Measurements from ENCODE around the gene ADSS1.
"Not testable (repeated sequence)": the region's sequence is repeated elsewhere in the genome, so short reads cannot be mapped to it uniquely, and the experiment has no call there.

Gene ADSS1

DNA sequence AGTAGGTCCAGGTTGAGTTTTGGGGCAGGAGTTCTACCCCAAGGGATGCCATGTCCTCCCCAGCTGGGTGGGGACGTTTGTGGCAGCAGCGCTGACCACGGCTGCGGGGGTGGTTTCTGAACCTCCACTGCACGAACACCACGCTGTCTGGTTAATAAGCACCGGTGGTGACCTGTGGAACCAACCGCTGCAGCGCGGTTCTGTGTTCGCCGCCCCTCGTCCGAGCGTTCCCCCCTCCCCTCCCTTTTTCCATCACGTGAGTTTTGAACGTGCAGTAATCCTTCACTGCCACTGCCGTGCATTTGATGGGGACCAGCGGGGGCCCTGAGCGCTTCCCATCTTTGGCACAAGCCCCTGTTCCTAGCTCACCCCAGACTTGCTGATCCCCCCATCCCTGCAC lies 6.4 kb upstream of the ADSS1 start:
- DNase-seq, result no peak

DNA sequence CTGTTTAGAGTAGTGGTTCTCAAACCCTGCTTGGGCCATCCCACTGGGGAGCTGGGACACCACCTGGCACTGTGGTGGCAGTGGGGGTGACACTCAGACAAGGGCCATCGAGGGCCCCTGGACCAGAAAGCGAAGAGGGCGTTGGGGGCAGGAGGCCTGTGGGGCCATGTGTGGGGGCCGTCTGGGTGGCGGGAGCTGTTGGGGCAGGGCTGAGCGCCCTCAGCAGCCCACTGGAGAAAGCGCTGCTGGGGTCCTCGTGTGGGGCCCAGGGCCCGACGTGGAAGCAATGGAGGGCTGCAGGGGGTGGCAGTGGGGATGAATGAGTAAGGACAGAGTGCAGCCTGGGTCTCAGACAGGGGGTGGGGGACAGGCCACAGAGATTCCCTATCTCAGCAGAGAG lies 5.9 kb upstream of the ADSS1 start:
- DNase-seq, result no peak

DNA sequence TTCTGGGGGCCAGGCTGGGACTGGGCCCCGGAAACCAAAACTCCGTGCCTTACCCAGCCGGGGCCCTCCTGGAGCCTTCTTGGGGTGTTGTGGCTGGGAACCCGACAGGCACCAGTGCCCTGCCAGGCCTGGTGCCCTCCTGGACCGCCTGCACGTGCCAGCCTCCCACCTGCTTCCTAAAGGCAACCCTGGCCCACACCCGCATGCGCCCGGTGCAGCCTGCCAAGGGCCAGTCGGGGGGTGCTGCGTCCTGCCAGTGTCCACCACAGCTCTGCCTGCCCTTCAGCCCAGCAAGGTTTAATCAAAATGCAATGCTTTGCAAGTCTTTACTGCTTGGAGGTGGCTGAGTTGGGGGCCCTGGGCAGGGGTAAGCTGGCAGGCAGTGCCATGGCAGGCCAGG lies 5.2 kb upstream of the ADSS1 start:
- DNase-seq, result no peak

DNA sequence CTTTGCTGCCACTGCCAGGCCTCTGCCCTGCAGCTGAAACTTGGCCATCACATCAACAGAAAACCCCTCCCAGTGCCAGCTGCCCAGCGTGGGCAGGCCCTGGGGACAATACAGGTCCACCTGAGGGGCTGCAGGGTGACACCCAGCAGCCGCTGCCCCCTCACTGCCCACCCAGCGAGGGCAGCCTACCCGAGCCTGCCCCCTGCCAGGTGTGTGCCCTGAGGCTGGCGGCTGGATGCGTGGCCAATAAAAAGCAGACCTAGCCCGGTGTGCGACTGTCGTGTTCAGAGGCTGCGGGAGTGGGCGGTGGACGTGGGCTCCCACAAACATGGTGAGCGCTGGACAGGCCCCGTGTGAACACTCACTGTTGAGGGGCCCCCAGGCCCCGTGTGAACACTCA lies 4.7 kb upstream of the ADSS1 start:
- DNase-seq, result no peak

DNA sequence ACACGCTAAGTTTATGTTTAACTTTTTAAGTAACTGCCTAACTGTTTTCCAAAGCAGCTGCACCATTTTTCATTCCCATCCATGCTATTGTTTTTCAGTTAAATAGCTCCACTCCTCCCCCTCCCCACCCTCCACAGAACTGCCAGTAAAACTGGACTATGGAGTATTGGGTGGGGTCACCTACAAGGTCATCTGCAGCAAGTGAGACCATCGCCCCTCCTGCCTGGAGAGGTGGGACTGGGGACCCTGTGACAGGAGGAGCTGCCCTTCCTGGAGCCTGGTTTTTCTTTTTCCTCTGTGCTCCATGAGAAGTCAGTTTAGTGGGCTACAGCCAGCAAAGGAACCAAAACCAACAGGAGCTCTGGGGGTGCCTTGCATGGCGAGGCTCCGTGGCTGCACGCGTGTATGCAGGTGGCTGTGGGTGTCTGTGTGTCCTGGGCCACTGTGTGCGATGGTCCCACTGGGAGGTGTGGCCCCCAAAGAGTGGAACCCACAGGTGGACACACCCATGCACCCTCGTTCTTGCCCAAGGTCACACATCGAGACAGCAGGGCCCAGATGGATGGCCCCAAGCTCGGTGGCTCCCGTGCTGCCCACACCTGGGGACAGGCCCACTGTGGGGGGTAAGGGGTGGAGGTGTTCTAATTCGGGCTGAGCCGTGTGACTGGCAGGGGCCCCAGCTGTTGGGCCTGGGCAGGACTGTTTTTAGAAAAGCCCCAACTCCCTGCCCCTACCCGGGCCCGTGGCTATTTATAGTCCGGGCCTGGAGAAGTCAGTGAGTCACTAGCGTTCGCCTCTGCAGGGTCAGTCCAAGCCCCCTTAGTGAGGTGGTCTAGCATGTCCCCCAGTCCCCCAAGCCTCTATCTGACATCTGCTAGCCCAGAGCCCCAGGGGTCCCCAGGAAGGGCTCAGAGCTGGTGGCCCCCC lies 2.3 kb upstream of the ADSS1 start:
- DNase-seq, result no peak

DNA sequence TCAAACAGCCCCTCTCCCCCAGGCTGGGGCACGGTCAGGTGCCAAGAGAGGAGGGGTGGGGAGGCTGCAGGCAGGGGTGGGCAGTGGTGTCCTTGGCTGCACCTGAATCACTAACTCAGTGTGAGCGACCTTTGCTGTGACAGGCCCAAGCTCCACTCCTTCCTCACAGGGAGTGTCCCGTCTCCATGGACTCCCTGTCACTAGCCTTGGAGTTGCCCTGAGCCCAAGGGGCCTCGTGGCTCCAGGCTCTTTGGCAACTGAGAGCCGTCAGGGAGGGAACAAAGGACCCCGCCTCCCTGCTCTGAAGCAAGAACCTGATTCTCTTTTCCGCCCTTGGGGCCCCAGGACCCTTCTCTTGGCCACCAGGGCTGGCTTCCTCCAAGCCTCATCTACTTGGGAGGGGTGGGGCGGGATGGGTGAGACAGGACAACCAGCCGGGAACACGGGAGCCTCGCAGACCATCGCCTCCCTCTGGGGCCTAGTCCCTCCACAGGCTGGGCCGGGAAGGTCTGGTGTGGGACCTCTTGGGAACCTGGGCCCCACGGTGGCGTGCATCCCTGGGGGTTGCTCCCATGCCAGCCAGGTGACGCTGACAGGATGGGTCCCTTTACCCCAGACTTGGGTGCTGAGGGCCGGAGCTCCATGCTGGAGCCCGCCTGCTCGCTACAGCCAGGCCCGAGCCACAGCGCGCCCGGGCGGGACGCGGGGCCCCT lies 935 bp upstream of the ADSS1 start:
- DNase-seq, result no peak

DNA sequence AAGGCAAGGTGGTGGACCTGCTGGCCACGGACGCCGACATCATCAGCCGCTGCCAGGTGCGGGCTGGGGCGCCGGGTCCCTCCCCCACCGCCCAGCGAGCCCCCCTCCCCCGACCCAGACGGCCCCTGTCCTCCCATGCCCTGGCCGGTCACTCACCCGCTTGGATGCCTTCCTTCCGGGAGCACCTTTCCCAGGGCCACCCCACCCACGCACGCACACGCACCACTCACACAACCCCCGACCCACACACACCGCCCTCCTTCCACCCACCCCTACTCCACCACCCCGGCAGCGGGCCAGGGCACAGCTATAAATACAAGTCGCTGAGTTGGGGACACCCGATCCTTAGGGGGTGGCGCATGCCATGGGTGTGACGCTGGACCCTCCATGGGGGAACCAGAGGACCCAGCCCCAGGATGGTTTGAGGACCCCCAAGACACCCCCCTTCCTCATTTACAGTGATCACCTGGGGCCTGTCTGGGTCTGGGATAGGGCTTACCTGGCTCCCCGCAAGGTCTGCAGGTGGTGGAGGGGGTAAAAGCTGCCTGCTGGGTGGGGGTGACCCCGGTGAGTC lies 465 bp downstream of the ADSS1 start:
- DNase-seq, result peak; percentile 20

DNA sequence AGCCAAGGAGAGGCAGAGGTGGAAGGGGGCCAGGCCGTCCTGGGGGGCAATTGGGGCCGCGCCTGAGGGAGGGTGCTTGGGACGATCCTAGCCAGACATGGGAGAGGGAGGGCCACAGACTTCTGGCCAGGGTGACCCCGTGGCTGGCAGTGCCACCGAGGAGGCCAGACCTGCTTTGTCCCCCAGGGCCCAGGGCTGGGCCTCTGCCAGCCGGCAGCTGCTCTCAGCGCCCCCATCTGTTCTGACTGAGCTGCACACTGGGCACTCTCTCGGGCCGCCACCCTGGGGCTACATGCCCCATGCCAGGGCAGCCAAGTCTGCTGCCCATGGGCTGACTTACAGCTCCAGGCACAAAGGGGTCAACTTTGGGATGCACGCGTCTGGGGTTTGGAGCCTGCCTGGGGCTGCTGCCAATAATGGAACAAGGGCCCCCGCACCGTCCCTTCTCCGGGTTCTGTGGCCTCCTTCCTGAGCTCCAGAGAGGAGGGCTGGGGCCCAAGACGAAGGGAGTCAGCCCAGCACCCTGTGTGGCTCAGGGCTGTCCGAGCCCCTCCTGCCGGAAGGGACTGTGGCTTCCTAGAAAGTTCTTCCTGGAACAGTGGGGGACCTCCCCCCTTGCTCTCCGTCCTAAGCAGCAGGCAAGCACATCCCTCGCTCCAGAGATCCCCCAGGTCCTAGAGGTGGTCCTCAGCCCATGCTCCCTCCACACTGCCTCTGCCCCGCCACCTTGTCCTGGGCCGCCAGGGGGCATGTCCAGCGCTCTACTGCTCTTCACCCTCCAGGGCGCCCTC lies 1.1 kb downstream of the ADSS1 start:
- DNase-seq, result no peak

DNA sequence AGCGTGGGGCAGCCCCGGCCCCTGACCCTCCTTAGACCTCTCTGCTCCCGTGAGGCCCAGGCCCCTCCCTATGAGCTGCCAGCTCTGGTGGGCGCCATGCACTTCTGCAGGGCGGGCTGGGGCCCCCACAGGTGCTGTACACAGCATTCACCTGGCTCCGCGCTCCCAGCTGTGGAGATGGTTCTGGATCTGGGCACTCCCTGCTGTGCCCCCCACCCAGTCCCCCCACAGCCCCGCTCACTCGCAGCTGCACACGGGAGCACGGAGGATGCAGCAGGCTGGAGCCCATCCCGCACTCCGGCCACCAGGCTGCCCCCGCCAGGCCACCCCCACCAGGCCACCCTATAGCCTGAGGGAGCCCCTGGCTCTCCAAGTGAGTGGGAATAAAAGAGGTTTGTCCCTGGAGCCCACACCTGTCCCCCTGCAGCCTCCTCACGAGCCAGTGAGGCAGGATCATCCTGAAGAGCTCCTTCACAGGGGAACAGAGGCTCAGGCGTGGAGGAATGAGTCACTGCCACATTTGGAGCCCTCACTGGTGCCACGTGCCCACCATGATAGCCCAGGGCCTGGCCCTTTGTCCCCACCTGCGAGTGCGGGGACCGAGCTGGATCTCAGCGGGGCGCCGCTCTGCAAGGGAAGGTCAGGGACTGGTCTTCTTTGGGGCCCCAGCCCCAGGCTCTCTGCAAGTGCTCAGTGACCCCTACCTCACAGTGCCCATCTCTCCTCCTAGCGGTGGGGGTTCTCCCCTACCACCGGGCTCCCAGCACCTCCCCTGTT lies 1.9 kb downstream of the ADSS1 start:
- no peak for DNase-seq

DNA sequence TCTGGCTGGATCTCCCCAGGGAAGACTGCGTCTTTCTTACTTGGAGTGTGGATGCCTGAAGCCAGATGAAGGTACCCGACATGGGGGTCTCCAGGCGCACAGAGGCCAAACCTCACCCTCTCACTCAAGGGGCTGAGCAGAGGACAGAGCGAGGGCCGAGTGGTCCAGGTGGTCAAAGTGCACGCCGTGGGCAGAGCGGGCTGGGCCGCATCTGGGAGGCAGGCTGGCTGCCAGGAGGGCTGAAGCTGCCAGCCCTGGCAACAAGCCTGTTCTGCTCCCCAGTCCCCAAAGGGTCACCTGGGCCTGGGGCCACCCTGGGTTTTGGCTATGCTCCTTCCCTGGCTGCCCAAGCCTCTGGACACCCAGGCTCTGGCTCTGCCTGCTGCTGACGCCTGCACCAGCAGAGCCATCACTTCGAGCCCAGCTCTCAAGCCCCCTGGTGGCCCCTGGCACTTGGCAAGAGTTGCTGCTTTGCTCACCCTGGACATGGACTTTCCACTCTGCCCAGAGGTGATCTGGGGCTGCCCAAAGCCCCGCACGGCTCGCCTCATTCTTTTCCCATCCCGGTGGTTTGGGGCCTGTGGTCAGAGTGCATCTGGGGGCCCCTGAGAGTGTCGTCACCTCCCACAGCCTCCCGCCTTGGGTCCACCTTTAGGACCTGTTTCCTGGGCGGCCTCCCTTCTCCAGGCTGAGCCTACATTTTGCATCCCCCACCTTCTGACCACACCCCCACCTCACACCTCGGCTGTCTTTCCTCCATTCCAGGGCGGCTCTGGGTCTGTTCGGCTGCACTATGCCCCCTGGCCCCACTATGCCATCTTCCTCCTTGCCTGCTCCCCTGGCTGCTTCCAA lies 2.8 kb downstream of the ADSS1 start:
- no peak for DNase-seq

DNA sequence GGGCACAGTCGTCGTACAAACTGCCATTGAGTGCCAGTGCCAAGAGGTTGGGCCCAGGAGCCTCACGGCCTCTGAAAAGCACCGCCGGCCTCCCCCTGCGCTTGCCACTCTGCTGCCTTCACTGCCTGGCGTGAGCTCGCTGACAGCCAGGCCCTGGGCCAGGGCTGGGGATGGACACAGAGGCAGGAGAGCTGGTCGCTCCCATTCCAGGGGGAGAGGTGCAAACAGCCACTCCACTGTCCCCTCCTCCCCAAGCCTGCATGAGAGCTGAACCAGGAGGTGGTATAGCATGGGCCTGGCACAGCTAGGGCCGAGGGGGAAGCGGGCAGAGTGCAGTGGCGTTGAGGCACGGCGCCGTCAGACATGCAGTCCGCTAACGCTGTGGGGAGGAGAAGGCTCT lies 4.6 kb downstream of the ADSS1 start:
- DNase-seq, result no peak

DNA sequence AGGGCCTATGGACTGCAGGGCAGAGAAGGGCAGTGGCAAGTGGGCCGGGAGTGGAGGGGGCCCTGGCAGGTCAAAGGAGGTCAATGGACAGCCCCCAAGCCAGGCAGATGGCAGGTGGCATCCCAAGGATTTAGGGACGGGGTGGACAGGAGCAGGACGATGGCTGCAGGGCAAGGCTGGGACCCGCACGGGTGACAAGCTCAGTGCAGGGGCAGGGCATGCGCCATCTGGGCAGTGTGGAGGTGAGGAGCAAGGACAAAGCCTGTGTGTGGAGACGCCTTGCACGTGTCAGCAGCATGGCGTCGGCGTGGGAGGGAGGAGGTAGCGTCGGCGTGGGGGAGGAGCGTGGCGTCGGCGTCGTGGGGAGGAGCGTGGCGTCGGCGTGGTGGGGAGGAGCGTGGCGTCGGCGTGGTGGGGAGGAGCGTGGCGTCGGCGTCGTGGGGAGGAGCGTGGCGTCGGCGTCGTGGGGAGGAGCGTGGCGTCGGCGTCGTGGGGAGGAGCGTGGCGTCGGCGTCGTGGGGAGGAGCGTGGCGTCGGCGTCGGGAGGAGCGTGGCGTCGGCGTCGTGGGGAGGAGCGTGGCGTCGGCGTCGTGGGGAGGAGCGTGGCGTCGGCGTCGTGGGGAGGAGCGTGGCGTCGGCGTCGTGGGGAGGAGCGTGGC lies 5.3 kb downstream of the ADSS1 start:
- DNase-seq, result not testable (repeated sequence)

DNA sequence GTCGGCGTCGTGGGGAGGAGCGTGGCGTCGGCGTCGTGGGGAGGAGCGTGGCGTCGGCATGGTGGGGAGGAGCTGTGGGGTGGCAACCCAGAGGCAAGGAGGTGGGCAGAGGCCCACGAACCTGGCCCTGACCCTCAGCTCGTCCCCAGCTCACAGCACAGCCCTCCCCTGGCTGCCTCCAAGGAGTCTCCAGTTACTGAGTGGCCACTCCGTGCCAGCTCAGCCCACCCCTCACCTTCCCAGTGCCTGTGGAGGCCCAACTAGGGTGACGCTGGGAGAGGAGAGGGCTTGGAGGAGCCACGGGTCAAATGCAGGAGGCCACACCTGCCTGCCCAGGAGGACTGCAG lies 5.8 kb downstream of the ADSS1 start:
- no peak for DNase-seq

DNA sequence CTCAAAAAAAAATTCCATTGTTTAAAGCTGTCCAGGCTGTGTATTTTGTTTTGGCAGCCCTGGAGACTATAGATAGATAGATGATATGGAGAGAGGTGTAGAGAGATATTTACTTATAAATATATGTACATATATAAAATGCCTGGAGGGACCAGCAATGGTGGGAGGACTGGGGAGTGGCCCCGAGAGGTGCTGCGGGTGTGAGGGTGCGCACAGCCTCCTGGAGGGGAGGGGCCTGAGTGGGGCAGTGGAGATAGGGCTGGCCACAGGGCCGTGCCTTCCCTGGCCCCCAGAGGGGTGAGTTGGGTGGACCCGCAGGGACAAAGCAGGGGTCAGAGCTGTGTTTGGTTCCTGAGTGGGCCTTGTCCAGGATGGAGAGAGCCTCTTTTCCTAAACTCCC lies 6.5 kb downstream of the ADSS1 start:
- no peak for DNase-seq

DNA sequence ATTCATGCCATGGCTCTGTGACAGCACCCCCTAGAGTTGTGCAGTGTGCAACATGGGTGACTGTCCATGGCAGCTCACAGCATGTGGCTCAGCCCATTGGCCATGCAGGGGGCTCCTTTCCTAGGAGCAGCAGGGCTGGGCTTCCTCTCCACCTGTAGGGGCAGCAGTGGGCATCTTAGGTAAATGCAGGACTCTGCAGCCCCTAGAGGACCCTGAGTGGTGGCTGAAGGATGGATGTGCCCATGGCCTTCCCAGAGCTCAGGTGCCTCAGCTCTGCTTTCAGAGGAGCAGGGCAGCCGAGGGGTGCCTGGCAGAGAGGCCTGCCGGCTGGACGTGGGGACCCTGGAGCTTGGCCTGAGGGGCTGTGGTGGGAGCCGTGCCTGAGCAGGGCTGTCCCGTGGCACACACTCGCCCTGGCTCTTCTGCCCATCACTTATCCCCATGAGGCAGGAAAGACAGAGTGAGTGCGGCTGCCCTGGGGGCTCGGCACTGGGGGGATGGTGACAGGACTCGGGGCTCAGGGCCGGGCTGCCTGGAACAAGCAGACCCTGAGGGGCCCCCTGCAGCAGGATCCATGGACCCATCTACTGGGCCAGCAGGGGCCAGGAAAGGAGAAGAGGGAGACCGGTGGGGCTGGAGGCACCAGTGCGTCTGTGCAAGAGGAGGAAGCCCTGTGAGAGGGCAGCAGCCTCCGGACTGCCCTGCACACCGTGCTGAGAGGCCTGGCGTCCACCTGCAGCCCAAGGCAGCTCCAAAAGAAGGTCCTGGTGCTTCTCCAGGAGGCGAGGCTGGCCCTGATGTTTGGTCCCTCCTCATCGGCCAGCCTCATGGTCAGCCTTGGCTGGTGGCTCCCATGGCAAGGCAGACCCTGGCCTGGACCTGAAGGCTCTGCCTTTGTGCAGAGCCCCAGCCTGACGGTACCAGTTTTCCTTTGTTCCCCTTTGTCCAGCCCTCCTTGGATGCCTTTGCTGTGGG lies 7.6 kb downstream of the ADSS1 start:
- no peak for DNase-seq

DNA sequence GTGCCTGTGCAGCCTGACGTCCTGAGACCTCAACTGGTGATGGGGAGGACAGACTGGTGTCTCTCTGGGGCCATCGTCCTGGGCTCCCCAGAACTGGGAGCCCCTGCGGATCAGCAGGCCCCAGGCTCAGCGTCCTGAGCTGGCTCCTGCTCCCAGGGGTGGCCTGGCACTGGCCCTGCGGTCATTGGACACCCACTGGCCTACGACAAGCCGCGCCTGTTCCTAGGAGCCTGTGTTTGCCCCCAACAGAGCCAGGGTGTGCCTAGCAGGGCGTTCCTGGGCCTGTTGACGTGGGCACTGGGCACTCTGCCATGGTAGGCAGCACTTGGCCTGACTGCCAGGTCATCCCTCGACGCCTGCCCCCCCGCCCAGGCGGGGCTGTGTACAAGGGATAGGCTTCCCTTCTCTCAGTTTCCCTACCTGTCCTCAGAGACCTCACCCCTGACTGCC lies 8.4 kb downstream of the ADSS1 start:
- no peak for DNase-seq

DNA sequence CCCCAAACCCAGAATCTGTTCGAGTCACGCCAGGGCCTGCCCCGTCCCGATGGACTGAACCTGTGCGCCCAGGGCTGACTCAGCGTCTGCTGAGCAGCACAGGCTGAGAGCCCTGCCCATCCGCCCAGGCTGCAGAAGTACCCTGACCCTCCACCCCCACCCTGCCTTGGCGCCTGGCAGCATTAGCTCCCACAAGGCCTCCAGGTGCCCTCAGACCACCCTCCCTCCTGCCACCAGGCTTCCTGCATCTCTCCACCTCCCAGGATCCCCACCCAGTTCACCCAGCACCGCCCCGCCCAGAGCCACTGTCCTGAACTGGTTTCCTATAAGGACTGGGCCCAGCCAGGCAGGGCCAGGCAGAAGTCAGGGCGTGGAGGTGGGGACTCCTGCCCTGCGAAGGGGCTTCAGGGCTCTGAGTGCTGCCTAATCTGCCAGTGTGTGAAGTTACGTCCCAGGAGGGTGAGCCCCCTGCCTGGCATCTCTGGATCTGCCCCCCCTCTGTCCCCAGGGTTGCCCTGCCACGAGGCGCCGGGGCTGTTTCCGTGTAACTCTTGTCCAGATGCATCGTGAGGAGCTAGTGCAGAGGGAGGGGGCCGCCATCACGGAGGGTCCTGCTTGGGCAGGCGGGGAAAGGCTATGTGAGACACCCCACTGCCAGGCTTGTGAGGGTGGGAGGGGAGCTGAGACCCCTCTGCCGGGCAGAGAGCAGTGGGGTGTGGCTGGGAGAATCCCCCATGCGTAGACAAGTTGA lies 9.1 kb downstream of the ADSS1 start:
- no peak for DNase-seq

DNA sequence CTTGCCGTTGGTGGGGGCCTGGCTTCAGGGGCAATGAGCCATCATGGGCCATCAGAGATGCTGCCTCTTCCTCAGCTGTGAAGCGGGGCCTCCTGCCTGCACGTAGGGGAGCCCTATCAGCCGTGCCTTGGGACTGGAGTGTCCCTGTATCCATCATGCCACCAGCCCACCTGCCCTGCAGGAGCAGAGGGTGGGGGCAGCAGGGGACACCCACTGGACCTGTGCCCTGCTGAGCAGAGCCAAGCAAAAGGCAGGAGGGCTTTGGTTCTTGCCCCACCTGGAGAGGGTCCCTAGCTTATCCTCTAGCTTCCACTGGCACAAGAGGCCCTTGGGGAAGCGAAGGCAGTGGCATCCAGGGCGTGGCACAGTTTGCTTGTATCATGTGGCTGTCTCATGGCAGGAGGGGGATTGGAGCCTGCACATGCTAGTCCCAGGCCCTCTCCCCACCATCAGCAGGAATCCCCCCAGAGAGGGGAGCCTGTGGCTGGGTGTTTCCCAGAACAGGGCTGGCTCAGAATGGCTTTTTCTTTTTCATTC lies 10.1 kb downstream of the ADSS1 start:
- no peak for DNase-seq

DNA sequence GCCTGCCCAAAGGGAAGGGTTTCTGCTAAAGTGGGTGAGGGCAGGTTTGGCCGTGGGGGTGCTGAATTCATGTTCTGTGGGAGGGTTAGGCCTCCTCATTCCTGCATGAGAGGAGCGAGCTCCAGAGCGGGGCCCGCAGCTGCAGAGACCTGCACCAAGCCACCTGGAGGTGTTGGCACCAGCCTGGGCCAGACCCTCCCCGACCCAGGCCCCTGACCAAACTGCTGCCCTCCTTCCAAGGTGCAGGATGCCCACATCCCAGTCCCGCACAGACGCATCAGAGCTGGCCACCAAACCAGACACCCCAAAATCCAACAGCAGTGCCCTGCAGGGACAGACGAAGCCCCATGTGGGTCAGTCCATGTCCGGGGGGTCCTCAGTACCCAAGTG lies 10.6 kb downstream of the ADSS1 start:
- DNase-seq, result no peak
